DOHH2 (cell line): Measurements from ENCODE around the gene TICAM2.

Source experiments
- CTCF ChIP-seq: fragments of 200-600 bp; sonication (generic); IDR thresholded peaks from one replicate; pipeline ENCODE4 v1.5.1; 2014; ENCODE audit warnings: antibody characterized with exemption, mild to moderate bottlenecking, low read depth, low read length; ENCODE audit not compliant: poor library complexity, severe bottlenecking
- EZH2phosphoT487 ChIP-seq: fragments of 200-600 bp; sonication (generic); IDR thresholded peaks from 2 replicates; pipeline ENCODE4 v1.6.1; 2017; ENCODE audit warnings: borderline replicate concordance, mild to moderate bottlenecking, antibody characterized with exemption, low read length, moderate library complexity, mixed read lengths

- no peak for TF ChIP-seq EZH2phosphoT487
- no peak for TF ChIP-seq CTCF
These were observed 22.7 kb upstream of the TICAM2 start for GRCh38 chr5:115624994-115625393.
